Gastrocnemius medialis (tissue), 4 donors: Measurements from ENCODE around the gene AIG1. TPM values are rescaled to one million over a fixed set of nuclear protein-coding genes. Genes with fewer than 3 reads are reported as not detected.

Experiments used
- ATAC-seq, 2 donors: fragments of 150-250 bp; one replicate each; pipeline ENCODE4 v1.9.1; 2016
- DNase-seq, 2 donors: peaks; one replicate each; pipeline ENCODE4 v3.0.0-alpha.2; 2019
- H3K27ac ChIP-seq, 4 donors: fragments of 200-600 bp; sonication (generic); 1 replicate in 1 of 4; 2 replicates in 3 of 4; pipeline ENCODE4 v1.5.1; 2016 to 2018; ENCODE audit warnings: mild to moderate bottlenecking in 2 of 4, moderate library complexity in 1 of 4
- H3K27me3 ChIP-seq, 3 donors: fragments of 200-600 bp; sonication (generic) in 2 of 3; 1 replicate in 1 of 3; 2 replicates in 2 of 3; pipeline versions ENCODE4 v1.5.1 to v1.6.0; 2016 to 2019; ENCODE audit warnings: mild to moderate bottlenecking in 1 of 3, moderate library complexity in 1 of 3
- H3K36me3 ChIP-seq, 2 donors: fragments of 200-600 bp; sonication (generic) in 1 of 2; one replicate each; pipeline ENCODE4 v1.5.1; 2017 to 2018
- H3K4me1 ChIP-seq, 2 donors: fragments of 200-600 bp; sonication (generic) in 1 of 2; one replicate each; pipeline ENCODE4 v1.5.1; 2016 to 2017; ENCODE audit warnings: mild to moderate bottlenecking in 2 of 2
- H3K4me3 ChIP-seq, 4 donors: fragments of 200-600 bp; sonication (generic) in 3 of 4; 1 replicate in 1 of 4; 2 replicates in 3 of 4; pipeline ENCODE4 v1.5.1; 2016 to 2019; ENCODE audit warnings: mild to moderate bottlenecking in 2 of 4
- H3K9me3 ChIP-seq, 3 donors: fragments of 200-600 bp; sonication (generic) in 2 of 3; 1 replicate in 1 of 3; 2 replicates in 2 of 3; pipeline ENCODE4 v1.5.1; 2016 to 2019
- POLR2A ChIP-seq, 2 donors: fragments of 450-650 bp; IDR thresholded peaks; one replicate each; pipeline ENCODE4 v1.6.1; 2017; ENCODE audit warnings: antibody characterized with exemption in 2 of 2, mild to moderate bottlenecking in 2 of 2, moderate library complexity in 2 of 2
- in situ Hi-C, 4 donors: fragments of 200-750 bp; cut with MboI; loops; one replicate each; pipeline versions ENCODE4 v1.15.0 to v1.8.0; 2017; ENCODE audit warnings: low sequenced_read_pairs in 4 of 4
- intact Hi-C: fragments of 100-400 bp; cut with DNase I; formaldehyde crosslinking; loops from one replicate; pipeline ENCODE4 v1.15.1; 2023; ENCODE audit warnings: low total_unique reads
- total RNA-seq, 4 donors: library from RNA; depleted of rRNA; stranded (reverse); fragments of >200 nt; gene quantifications; one replicate each; pipeline versions ENCODE4 v1.1.0 to v1.2.3, GENCODE V29; 2016
- TF ChIP-seq, protein P1 (sequence below), 5 experiments: fragments of 450-650 bp in 3 of 5; fragments of 200-600 bp in 2 of 5; sonication (generic) in 2 of 5; IDR thresholded peaks in 4 of 5; conservative IDR thresholded peaks in 1 of 5; 1 replicate in 4 of 5; 2 replicates in 1 of 5; pipeline ENCODE4 v1.5.1; 2016 to 2019; ENCODE audit warnings: antibody characterized with exemption in 5 of 5, mild to moderate bottlenecking in 3 of 5, moderate library complexity in 3 of 5

Gene AIG1
- total RNA-seq, 4 donors from 2014 or later, result 5.3 to 10.3 (median 5.7) TPM

DNA sequence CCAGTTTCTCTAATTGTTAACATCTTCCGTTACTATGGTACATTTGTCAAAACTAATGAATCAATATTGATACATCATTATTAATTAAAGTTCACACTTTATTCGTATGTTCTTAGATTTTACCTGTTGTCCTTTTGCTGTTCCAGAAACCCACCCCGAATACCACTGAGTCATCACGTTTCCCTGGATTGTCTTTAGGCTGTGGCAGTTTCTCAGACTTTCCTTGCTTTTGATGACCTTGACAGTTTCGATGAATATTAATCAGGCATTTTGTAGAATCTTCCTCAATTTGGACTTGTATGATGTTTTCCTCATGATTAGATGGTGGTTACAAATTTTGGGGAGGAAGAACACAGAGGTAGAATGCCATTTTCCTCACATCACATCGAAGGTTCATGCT is 39.1 kb upstream of the AIG1 start:
- intact Hi-C loops, result no loop called here

DNA sequence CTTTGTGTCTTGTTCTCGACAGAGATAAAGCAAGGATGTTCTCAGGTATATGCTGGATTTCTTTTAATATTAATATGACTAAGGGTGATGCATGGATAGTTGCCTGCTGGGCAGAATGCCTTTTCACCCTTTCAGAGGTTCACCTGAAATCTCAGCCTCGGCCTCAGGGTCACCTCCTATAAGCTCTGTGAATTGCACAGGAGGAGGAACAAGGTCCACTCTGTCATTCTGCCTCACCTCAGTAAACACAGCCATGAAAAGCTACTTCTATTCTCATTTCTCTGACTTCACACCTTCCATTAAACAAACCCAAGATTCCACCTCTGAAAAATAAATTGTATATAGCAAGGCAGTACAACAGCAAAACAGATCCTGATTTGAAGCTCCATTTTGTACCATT is 38.1 kb upstream of the AIG1 start:
- ATAC-seq (no peak), DNase-seq (no peak)
- Histone ChIP-seq H3K27me3 (no peaks in the 10 kb centered on the region), H3K4me3 (no peak overlapping the region), H3K27ac (no peak overlapping the region), H3K36me3 (no peaks in the 10 kb centered on the region), H3K9me3 (no peaks in the 10 kb centered on the region), H3K4me1 (no peaks in the 10 kb centered on the region)
- TF ChIP-seq, protein P1, sequence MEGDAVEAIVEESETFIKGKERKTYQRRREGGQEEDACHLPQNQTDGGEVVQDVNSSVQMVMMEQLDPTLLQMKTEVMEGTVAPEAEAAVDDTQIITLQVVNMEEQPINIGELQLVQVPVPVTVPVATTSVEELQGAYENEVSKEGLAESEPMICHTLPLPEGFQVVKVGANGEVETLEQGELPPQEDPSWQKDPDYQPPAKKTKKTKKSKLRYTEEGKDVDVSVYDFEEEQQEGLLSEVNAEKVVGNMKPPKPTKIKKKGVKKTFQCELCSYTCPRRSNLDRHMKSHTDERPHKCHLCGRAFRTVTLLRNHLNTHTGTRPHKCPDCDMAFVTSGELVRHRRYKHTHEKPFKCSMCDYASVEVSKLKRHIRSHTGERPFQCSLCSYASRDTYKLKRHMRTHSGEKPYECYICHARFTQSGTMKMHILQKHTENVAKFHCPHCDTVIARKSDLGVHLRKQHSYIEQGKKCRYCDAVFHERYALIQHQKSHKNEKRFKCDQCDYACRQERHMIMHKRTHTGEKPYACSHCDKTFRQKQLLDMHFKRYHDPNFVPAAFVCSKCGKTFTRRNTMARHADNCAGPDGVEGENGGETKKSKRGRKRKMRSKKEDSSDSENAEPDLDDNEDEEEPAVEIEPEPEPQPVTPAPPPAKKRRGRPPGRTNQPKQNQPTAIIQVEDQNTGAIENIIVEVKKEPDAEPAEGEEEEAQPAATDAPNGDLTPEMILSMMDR (IDR thresholded peaks at IDR 0.05 in 4 of 5, conservative IDR thresholded peaks at IDR 0.05 in 1 of 5), result no peak
- TF ChIP-seq POLR2A (IDR thresholded peaks at IDR 0.05), result no peak
- intact Hi-C loops (no loop called here), in situ Hi-C loops (loop anchor here in 2 of 4 donors (5.0 to 10.0 kb wide), 2 partner anchors 328 to 330 kb away; no protein-coding TSS in a partner anchor)

More for the DNA sequence above, 39.1 kb upstream of the AIG1 start:
- Histone ChIP-seq H3K36me3 (no peaks in the 10 kb centered on the region), H3K27ac (no peak overlapping the region), H3K9me3 (no peaks in the 10 kb centered on the region), H3K4me3 (no peak overlapping the region), H3K4me1 (no peaks in the 10 kb centered on the region), H3K27me3 (no peaks in the 10 kb centered on the region)
- in situ Hi-C loops, result loop anchor here in 2 of 4 donors (5.0 to 10.0 kb wide), 2 partner anchors 327 to 329 kb away; no protein-coding TSS in a partner anchor
- ATAC-seq (no peak), DNase-seq (no peak)
- TF ChIP-seq POLR2A (IDR thresholded peaks at IDR 0.05), result no peak
- TF ChIP-seq, protein P1 (IDR thresholded peaks at IDR 0.05 in 4 of 5, conservative IDR thresholded peaks at IDR 0.05 in 1 of 5), result no peak

DNA sequence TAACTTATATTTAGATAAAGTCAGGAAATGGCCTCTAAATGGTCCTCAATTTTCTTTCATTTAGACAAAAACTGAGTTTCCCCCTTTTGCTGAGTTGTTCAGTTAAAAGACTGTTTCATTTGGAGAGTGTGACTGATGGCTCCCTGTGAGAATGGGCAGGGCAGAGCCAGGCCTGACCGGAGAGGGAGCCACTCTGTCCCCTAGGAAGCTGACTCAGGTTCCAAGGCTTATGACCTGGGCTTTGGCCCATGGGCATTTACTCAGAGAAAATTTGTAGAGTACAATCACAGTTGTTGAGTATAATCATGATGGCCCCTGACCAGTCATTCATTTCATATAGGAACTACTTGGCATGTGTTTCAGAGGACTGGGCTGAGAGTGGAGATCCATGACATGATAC is 37.0 kb upstream of the AIG1 start:
- Histone ChIP-seq H3K27ac (no peak overlapping the region), H3K36me3 (no peaks in the 10 kb centered on the region), H3K4me3 (no peak overlapping the region), H3K4me1 (no peaks in the 10 kb centered on the region), H3K27me3 (no peaks in the 10 kb centered on the region), H3K9me3 (no peaks in the 10 kb centered on the region)
- TF ChIP-seq, protein P1 (IDR thresholded peaks at IDR 0.05 in 4 of 5, conservative IDR thresholded peaks at IDR 0.05 in 1 of 5), result no peak
- TF ChIP-seq POLR2A (IDR thresholded peaks at IDR 0.05), result no peak
- intact Hi-C loops (no loop called here), in situ Hi-C loops (loop anchor here in 2 of 4 donors (5.0 to 10.0 kb wide), 2 partner anchors 329 to 331 kb away; no protein-coding TSS in a partner anchor)
- DNase-seq (no peak), ATAC-seq (no peak)

DNA sequence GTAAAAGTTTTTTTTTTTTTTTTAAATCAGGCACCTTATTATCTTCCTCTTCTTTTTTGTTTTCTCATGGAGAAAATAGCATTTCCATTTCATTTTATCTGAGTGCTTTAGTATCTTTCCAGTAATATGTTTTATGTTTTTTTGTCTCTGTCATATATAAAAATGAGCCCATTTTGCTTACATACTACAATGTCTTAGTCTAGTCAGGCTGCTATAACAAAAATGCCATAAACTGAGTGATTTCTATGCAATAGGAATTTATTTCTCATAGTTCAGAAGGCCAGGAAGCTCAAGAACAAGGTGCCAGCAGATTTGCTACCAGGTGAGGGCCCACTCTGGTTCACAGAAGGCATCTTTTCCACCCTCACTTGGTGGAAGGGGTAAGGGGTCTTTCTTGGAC is 35.7 kb upstream of the AIG1 start:
- Histone ChIP-seq H3K4me1 (no peaks in the 10 kb centered on the region), H3K9me3 (no peaks in the 10 kb centered on the region), H3K27me3 (no peaks in the 10 kb centered on the region), H3K27ac (no peak overlapping the region), H3K4me3 (no peak overlapping the region), H3K36me3 (no peaks in the 10 kb centered on the region)
- ATAC-seq (no peak), DNase-seq (no peak)
- TF ChIP-seq POLR2A (IDR thresholded peaks at IDR 0.05), result no peak
- TF ChIP-seq, protein P1 (IDR thresholded peaks at IDR 0.05 in 4 of 5, conservative IDR thresholded peaks at IDR 0.05 in 1 of 5), result no peak
- in situ Hi-C loops, result loop anchor here (5.0 to 10.0 kb wide), 2 partner anchors 330 to 333 kb away; no protein-coding TSS in a partner anchor
- intact Hi-C loops, result no loop called here
